Measurements from ENCODE around the gene CTNNA1. TPM values are rescaled to one million over a fixed set of nuclear protein-coding genes. Genes with fewer than 3 reads are reported as not detected.
"Not testable (repeated sequence)": the region's sequence is repeated elsewhere in the genome, so short reads cannot be mapped to it uniquely, and the experiment has no call there.

Gene CTNNA1
- total and polyA plus RNA-seq, 4 donors, result 115 to 480 (median 302) TPM

GRCh38 chr5:138725153-138725817 is 27.9 kb upstream of the CTNNA1 start:
- TF ChIP-seq CTCF (IDR thresholded peaks at IDR 0.05; ENCODE audit: control extremely low read depth, extremely low read depth), result no peak
- Histone ChIP-seq H3K27ac (ENCODE audit: low read depth in 1 of 2, low read length in 1 of 2) (peak overlapping the region in 1 of 2 donors; percentile 68), H3K27me3 (ENCODE audit: control insufficient read depth in 3 of 3, insufficient read depth in 3 of 3, low read length in 2 of 3) (no peaks in the 10 kb centered on the region), H3K4me3 (no peak overlapping the region), H3K9ac (ENCODE audit: insufficient read depth in 1 of 2, low read length in 2 of 2) (peak overlapping the region in 1 of 2 donors; percentile 1), H3K9me3 (ENCODE audit: control insufficient read depth in 4 of 4, insufficient read depth in 3 of 4, low read length in 3 of 4) (no peaks in the 10 kb centered on the region), H3K4me1 (ENCODE audit: control insufficient read depth in 5 of 5, insufficient read depth in 5 of 5, low read length in 5 of 5) (peaks cover 0 to 7% (median 3%) of the 10 kb centered on the region in 5 donors), H3K36me3 (ENCODE audit: control insufficient read depth in 4 of 4, insufficient read depth in 4 of 4, low read length in 4 of 4) (no peaks in the 10 kb centered on the region)
- DNase-seq, result peak; percentile 61 to 82 (median 62)
- 61 to 76% methylated on average over 12 of the region's 12 CpGs for WGBS, 2 donors
- ATAC-seq (ENCODE audit: insufficient read depth, low FRiP score), result peak; percentile 61

GRCh38 chr5:138725818-138726416 is 27.3 kb upstream of the CTNNA1 start:
- ATAC-seq (ENCODE audit: insufficient read depth, low FRiP score) (no peak), DNase-seq (peak in 1 of 3 donors; percentile 11)
- 84 to 88% methylated on average over 6 of the region's 6 CpGs for WGBS, 2 donors
- no peaks in the 10 kb centered on the region for H3K9me3 ChIP-seq (ENCODE audit: control insufficient read depth in 4 of 4, insufficient read depth in 3 of 4, low read length in 3 of 4)
- no peaks in the 10 kb centered on the region for H3K36me3 ChIP-seq (ENCODE audit: control insufficient read depth in 4 of 4, insufficient read depth in 4 of 4, low read length in 4 of 4)
- peak overlapping the region in 1 of 2 donors; percentile 68 for H3K27ac ChIP-seq (ENCODE audit: low read depth in 1 of 2, low read length in 1 of 2)
- no peak overlapping the region for H3K9ac ChIP-seq (ENCODE audit: insufficient read depth in 1 of 2, low read length in 2 of 2)
- no peak for TF ChIP-seq CTCF (IDR thresholded peaks at IDR 0.05; ENCODE audit: control extremely low read depth, extremely low read depth)
- no peak overlapping the region for H3K4me3 ChIP-seq
- H3K27me3 ChIP-seq (ENCODE audit: control insufficient read depth in 3 of 3, insufficient read depth in 3 of 3, low read length in 2 of 3), result no peaks in the 10 kb centered on the region
- H3K4me1 ChIP-seq (ENCODE audit: control insufficient read depth in 5 of 5, insufficient read depth in 5 of 5, low read length in 5 of 5), result peaks cover 0 to 7% (median 3%) of the 10 kb centered on the region in 5 donors

- no peak for DNase-seq
- Histone ChIP-seq H3K36me3 (ENCODE audit: control insufficient read depth in 4 of 4, insufficient read depth in 4 of 4, low read length in 4 of 4) (no peaks in the 10 kb centered on the region), H3K9me3 (ENCODE audit: control insufficient read depth in 4 of 4, insufficient read depth in 3 of 4, low read length in 3 of 4) (no peaks in the 10 kb centered on the region), H3K4me1 (ENCODE audit: control insufficient read depth in 5 of 5, insufficient read depth in 5 of 5, low read length in 5 of 5) (peaks cover 0 to 7% (median 3%) of the 10 kb centered on the region in 5 donors), H3K27ac (ENCODE audit: low read depth in 1 of 2, low read length in 1 of 2) (no peak overlapping the region), H3K4me3 (no peak overlapping the region), H3K9ac (ENCODE audit: insufficient read depth in 1 of 2, low read length in 2 of 2) (no peak overlapping the region), H3K27me3 (ENCODE audit: control insufficient read depth in 3 of 3, insufficient read depth in 3 of 3, low read length in 2 of 3) (no peaks in the 10 kb centered on the region)
- TF ChIP-seq CTCF (IDR thresholded peaks at IDR 0.05; ENCODE audit: control extremely low read depth, extremely low read depth), result no peak
- no peak for ATAC-seq (ENCODE audit: insufficient read depth, low FRiP score)
- 66 to 86% methylated on average over 4 of the region's 4 CpGs for WGBS, 2 donors
Measured at GRCh38 chr5:138726848-138727247, 26.4 kb upstream of the CTNNA1 start.

GRCh38 chr5:138730496-138730895 is 22.7 kb upstream of the CTNNA1 start:
- not testable (repeated sequence) for H3K9ac ChIP-seq (ENCODE audit: insufficient read depth in 1 of 2, low read length in 2 of 2); H3K4me3 ChIP-seq; H3K36me3 ChIP-seq (ENCODE audit: control insufficient read depth in 4 of 4, insufficient read depth in 4 of 4, low read length in 4 of 4); DNase-seq; H3K4me1 ChIP-seq (ENCODE audit: control insufficient read depth in 5 of 5, insufficient read depth in 5 of 5, low read length in 5 of 5); ATAC-seq (ENCODE audit: insufficient read depth, low FRiP score); H3K9me3 ChIP-seq (ENCODE audit: control insufficient read depth in 4 of 4, insufficient read depth in 3 of 4, low read length in 3 of 4); H3K27ac ChIP-seq (ENCODE audit: low read depth in 1 of 2, low read length in 1 of 2); H3K27me3 ChIP-seq (ENCODE audit: control insufficient read depth in 3 of 3, insufficient read depth in 3 of 3, low read length in 2 of 3)
- 92 to 96% methylated on average over 12 of the region's 12 CpGs for WGBS, 2 donors

All from lung (tissue), 12 donors.